ENCODE data around the gene CD53.

CD53 gene

GRCh38 chr1:110877364-110877763 lies 4.4 kb downstream of the CD53 start:
- DNase-seq = no peak

- no peak for DNase-seq
Measured at GRCh38 chr1:110877776-110878175, 4.8 kb downstream of the CD53 start.

GRCh38 chr1:110878591-110878990 lies 5.6 kb downstream of the CD53 start:
- DNase-seq = no peak

GRCh38 chr1:110878993-110879392 lies 6.0 kb downstream of the CD53 start:
- DNase-seq = no peak

- no peak for DNase-seq
Measured at GRCh38 chr1:110879758-110880606, 7.0 kb downstream of the CD53 start.

- no peak for DNase-seq
Measured at GRCh38 chr1:110880708-110881374, 7.9 kb downstream of the CD53 start.

GRCh38 chr1:110888049-110888448 lies 15.1 kb downstream of the CD53 start:
- no peak for DNase-seq

- no peak for DNase-seq
Measured at GRCh38 chr1:110888641-110889040, 15.7 kb downstream of the CD53 start.

GRCh38 chr1:110890474-110891196 lies 17.7 kb downstream of the CD53 start:
- DNase-seq = no peak

- DNase-seq = no peak
Measured at GRCh38 chr1:110893908-110894490, 21.1 kb downstream of the CD53 start.

GRCh38 chr1:110896090-110896489 lies 23.1 kb downstream of the CD53 start:
- DNase-seq = no peak

GRCh38 chr1:110897681-110898080 lies 24.7 kb downstream of the CD53 start:
- no peak for DNase-seq

- DNase-seq = no peak
Measured at GRCh38 chr1:110898734-110899457, 25.9 kb downstream of the CD53 start.

- DNase-seq = no peak
Measured at GRCh38 chr1:110899458-110899843, 26.5 kb downstream of the CD53 start.

GRCh38 chr1:110902820-110903463 lies 30.0 kb downstream of the CD53 start:
- DNase-seq = no peak

GRCh38 chr1:110903853-110904500 lies 31.0 kb downstream of the CD53 start:
- DNase-seq = no peak

GRCh38 chr1:110912784-110913183 lies 39.8 kb downstream of the CD53 start:
- no peak for DNase-seq

GRCh38 chr1:110914676-110915075 lies 41.7 kb downstream of the CD53 start:
- no peak for DNase-seq

GRCh38 chr1:110915804-110916203 lies 42.9 kb downstream of the CD53 start:
- no peak for DNase-seq

GRCh38 chr1:110916274-110916668 lies 43.3 kb downstream of the CD53 start:
- DNase-seq = no peak

- no peak for DNase-seq
Measured at GRCh38 chr1:110916669-110917306, 43.8 kb downstream of the CD53 start.
